Body of pancreas (tissue), 4 donors: ENCODE measurements around the gene GH1.

ENCODE experiments used
- POLR2A ChIP-seq, 3 donors: fragments of 450-650 bp; IDR thresholded peaks; one replicate each; pipeline ENCODE4 v1.6.1; 2016; ENCODE audit warnings: antibody characterized with exemption in 3 of 3, mild to moderate bottlenecking in 2 of 3
- TF ChIP-seq, protein P1 (sequence below), 7 experiments: fragments of 450-650 bp in 4 of 7; fragments of 200-600 bp in 3 of 7; sonication (generic) in 3 of 7; IDR thresholded peaks; one replicate each; pipeline ENCODE4 v1.5.1; 2016 to 2019; ENCODE audit warnings: antibody characterized with exemption in 7 of 7

DNA sequence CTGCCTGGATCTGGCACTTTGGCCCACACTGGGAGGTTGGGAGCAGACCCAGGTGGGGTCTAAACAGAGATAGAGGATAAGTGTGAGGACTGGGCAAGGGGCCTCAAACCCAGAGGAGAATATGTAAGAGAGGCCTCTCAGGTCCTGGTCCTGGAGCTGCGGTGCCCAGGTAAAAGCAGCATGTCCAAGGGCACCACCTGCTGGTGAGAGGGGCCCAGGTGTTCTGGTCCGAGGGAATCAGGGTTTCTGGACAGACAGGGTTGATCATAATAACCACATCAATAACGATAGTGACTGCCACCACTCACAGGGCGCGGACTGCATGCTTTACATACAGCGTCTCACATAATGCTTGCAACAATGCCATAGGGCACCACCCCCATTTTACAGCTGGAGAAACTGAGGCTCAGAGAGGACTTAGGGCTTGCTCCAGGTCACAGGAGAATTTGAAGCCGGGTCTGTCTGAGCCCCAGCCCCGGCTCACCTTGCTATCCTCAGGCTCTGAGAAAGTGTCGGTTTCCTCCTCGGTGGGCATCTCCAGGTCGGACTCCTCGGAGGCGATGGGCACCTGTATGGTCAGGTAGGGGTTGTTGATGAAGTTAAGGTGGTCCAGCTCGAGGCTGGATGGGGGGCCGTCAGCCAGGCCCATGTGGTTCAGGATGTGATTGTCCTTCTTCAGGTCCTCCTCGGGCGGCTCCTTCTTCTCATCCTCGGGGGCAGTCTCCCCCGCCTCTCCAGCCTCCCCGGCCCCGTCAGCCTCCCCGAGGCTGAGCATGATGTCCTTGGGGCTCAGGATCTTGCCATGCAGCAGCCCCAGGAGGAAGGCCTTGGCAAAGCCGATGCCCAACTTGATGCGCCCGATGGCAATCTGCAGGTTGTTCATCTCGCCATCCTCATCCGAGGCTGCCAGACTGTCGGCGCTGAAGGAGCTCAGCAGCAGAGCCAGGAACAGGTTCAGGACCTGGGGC, 32.6 kb upstream of the GH1 start:
- no peak for TF ChIP-seq POLR2A (IDR thresholded peaks at IDR 0.05)
- TF ChIP-seq, protein P1, sequence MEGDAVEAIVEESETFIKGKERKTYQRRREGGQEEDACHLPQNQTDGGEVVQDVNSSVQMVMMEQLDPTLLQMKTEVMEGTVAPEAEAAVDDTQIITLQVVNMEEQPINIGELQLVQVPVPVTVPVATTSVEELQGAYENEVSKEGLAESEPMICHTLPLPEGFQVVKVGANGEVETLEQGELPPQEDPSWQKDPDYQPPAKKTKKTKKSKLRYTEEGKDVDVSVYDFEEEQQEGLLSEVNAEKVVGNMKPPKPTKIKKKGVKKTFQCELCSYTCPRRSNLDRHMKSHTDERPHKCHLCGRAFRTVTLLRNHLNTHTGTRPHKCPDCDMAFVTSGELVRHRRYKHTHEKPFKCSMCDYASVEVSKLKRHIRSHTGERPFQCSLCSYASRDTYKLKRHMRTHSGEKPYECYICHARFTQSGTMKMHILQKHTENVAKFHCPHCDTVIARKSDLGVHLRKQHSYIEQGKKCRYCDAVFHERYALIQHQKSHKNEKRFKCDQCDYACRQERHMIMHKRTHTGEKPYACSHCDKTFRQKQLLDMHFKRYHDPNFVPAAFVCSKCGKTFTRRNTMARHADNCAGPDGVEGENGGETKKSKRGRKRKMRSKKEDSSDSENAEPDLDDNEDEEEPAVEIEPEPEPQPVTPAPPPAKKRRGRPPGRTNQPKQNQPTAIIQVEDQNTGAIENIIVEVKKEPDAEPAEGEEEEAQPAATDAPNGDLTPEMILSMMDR (IDR thresholded peaks at IDR 0.05), result peak; percentile 33 to 63 (median 54)
